DOHH2 (cell line): ENCODE measurements around the gene PGD.
"Not testable (repeated sequence)": the region's sequence is repeated elsewhere in the genome, so short reads cannot be mapped to it uniquely, and the experiment has no call there.

Source experiments
- H3F3A ChIP-seq: fragments of 200-600 bp; sonication (generic), shearing (Covaris generic); 2 replicates; pipeline ENCODE4 v1.6.0; 2016; ENCODE audit warnings: antibody characterized with exemption, mild to moderate bottlenecking; ENCODE audit not compliant: control insufficient read depth, insufficient read depth
- H3K27ac ChIP-seq: fragments of 200-600 bp; sonication (generic); 2 replicates; pipeline ENCODE4 v1.5.1; 2014; ENCODE audit warnings: low read depth, mild to moderate bottlenecking, low read length, moderate library complexity
- H3K27me3 ChIP-seq: fragments of 200-600 bp; sonication (generic); 2 replicates; pipeline ENCODE4 v1.6.1; 2014; ENCODE audit warnings: mild to moderate bottlenecking, low read length, mixed read lengths; ENCODE audit not compliant: control insufficient read depth
- H3K36me3 ChIP-seq: fragments of 200-600 bp; sonication (generic); 2 replicates; pipeline ENCODE4 v1.6.1; 2014; ENCODE audit warnings: mild to moderate bottlenecking, low read length, moderate library complexity, mixed read lengths; ENCODE audit not compliant: control insufficient read depth
- H3K4me1 ChIP-seq: fragments of 200-600 bp; sonication (generic); 2 replicates; pipeline ENCODE4 v1.6.1; 2014; ENCODE audit warnings: mild to moderate bottlenecking, low read length, mixed read lengths; ENCODE audit not compliant: control insufficient read depth
- H3K4me2 ChIP-seq: fragments of 200-600 bp; sonication (generic); 2 replicates; pipeline ENCODE4 v1.6.0; 2014; ENCODE audit warnings: mild to moderate bottlenecking, low read length, moderate library complexity
- H3K4me3 ChIP-seq: fragments of 200-600 bp; sonication (generic); 2 replicates; pipeline ENCODE4 v1.5.1; 2014; ENCODE audit warnings: mild to moderate bottlenecking, low read length, mixed read lengths
- H3K79me2 ChIP-seq: fragments of 200-600 bp; sonication (generic); 2 replicates; pipeline ENCODE4 v1.6.1; 2014; ENCODE audit warnings: mild to moderate bottlenecking, low read length, mixed read lengths; ENCODE audit not compliant: control insufficient read depth
- H3K9me2 ChIP-seq: fragments of 200-600 bp; sonication (generic); replicated peaks from 2 replicates; pipeline ENCODE4 v1.6.1; 2014; ENCODE audit warnings: mild to moderate bottlenecking, low read length, mixed read lengths; ENCODE audit not compliant: control insufficient read depth
- H3K9me3 ChIP-seq: fragments of 200-600 bp; sonication (generic); 2 replicates; pipeline ENCODE4 v1.6.1; 2014; ENCODE audit warnings: antibody characterized with exemption, low read length, mixed read lengths; ENCODE audit not compliant: control insufficient read depth, insufficient read depth
- H4K20me1 ChIP-seq: fragments of 200-600 bp; sonication (generic); 2 replicates; pipeline ENCODE4 v1.6.0; 2014; ENCODE audit warnings: low read depth, mild to moderate bottlenecking, antibody characterized with exemption, low read length, moderate library complexity; ENCODE audit not compliant: control insufficient read depth, insufficient read depth
- CTCF ChIP-seq: fragments of 200-600 bp; sonication (generic); IDR thresholded peaks from one replicate; pipeline ENCODE4 v1.5.1; 2014; ENCODE audit warnings: antibody characterized with exemption, mild to moderate bottlenecking, low read depth, low read length; ENCODE audit not compliant: poor library complexity, severe bottlenecking
- EZH2phosphoT487 ChIP-seq: fragments of 200-600 bp; sonication (generic); IDR thresholded peaks from 2 replicates; pipeline ENCODE4 v1.6.1; 2017; ENCODE audit warnings: borderline replicate concordance, mild to moderate bottlenecking, antibody characterized with exemption, low read length, moderate library complexity, mixed read lengths

Gene PGD

GRCh38 chr1:10415211-10415930 lies 16.5 kb downstream of the PGD start:
- TF ChIP-seq CTCF = no peak
- TF ChIP-seq EZH2phosphoT487 = no peak
- H4K20me1 ChIP-seq = no peaks in the 10 kb centered on the region
- H3K9me3 ChIP-seq = no peaks in the 10 kb centered on the region
- no peaks in the 10 kb centered on the region for H3K79me2 ChIP-seq
- no peaks in the 10 kb centered on the region for H3F3A ChIP-seq
- H3K4me1 ChIP-seq = no peaks in the 10 kb centered on the region
- no peak overlapping the region for H3K4me2 ChIP-seq
- H3K9me2 ChIP-seq = no peaks in the 10 kb centered on the region
- H3K27ac ChIP-seq = no peak overlapping the region
- H3K27me3 ChIP-seq = no peaks in the 10 kb centered on the region
- H3K4me3 ChIP-seq = no peak overlapping the region
- peaks cover 91% of the 10 kb centered on the region for H3K36me3 ChIP-seq

- H3K9me3 ChIP-seq = not testable (repeated sequence)
These were observed 17.1 kb downstream of the PGD start for GRCh38 chr1:10415967-10416366.

GRCh38 chr1:10418741-10419140 lies 19.9 kb downstream of the PGD start:
- H3K4me2 ChIP-seq, H3K27ac ChIP-seq, H4K20me1 ChIP-seq, H3K27me3 ChIP-seq, H3K79me2 ChIP-seq, H3F3A ChIP-seq, H3K4me3 ChIP-seq, H3K9me2 ChIP-seq, H3K4me1 ChIP-seq, H3K9me3 ChIP-seq: not testable (repeated sequence)
- H3K36me3 ChIP-seq = peaks cover 69% of the 10 kb centered on the region

More at GRCh38 chr1:10415967-10416366, 17.1 kb downstream of the PGD start:
- H3F3A ChIP-seq, H3K4me3 ChIP-seq, H3K4me2 ChIP-seq, H3K79me2 ChIP-seq, H3K27ac ChIP-seq, H3K27me3 ChIP-seq, H3K9me2 ChIP-seq, H3K4me1 ChIP-seq, H4K20me1 ChIP-seq: not testable (repeated sequence)
- peaks cover 88% of the 10 kb centered on the region for H3K36me3 ChIP-seq

- H3K27me3 ChIP-seq = no peaks in the 10 kb centered on the region
- TF ChIP-seq EZH2phosphoT487 (no peak), CTCF (no peak)
- no peaks in the 10 kb centered on the region for H3K9me3 ChIP-seq
- no peak overlapping the region for H3K4me2 ChIP-seq
- no peaks in the 10 kb centered on the region for H3K9me2 ChIP-seq
- H3K4me1 ChIP-seq = no peaks in the 10 kb centered on the region
- H3F3A ChIP-seq = no peaks in the 10 kb centered on the region; the same call in 1 of the 2 replicates
- H3K79me2 ChIP-seq = no peaks in the 10 kb centered on the region
- no peak overlapping the region for H3K4me3 ChIP-seq
- H4K20me1 ChIP-seq = no peaks in the 10 kb centered on the region
- peaks cover 64% of the 10 kb centered on the region for H3K36me3 ChIP-seq
- no peak overlapping the region for H3K27ac ChIP-seq
These were observed 20.5 kb downstream of the PGD start for GRCh38 chr1:10419351-10419750.
